OCI-LY1 (cell line): Measurements from ENCODE around the gene ANKRD16.

Experiments used
- EZH2 ChIP-seq: fragments of 200-600 bp; sonication (generic), shearing (Covaris generic); IDR thresholded peaks from 2 replicates; pipeline ENCODE4 v1.8.0; 2017; ENCODE audit warnings: borderline replicate concordance, mixed run types, mild to moderate bottlenecking, antibody characterized with exemption, low read length, moderate library complexity, mixed read lengths
- TF ChIP-seq, protein P1 (sequence below): fragments of 200-600 bp; sonication (generic), shearing (Covaris generic); IDR thresholded peaks from 2 replicates; pipeline ENCODE4 v1.5.1; 2017; ENCODE audit warnings: mild to moderate bottlenecking, antibody characterized with exemption, low read length, moderate library complexity, mixed read lengths

DNA sequence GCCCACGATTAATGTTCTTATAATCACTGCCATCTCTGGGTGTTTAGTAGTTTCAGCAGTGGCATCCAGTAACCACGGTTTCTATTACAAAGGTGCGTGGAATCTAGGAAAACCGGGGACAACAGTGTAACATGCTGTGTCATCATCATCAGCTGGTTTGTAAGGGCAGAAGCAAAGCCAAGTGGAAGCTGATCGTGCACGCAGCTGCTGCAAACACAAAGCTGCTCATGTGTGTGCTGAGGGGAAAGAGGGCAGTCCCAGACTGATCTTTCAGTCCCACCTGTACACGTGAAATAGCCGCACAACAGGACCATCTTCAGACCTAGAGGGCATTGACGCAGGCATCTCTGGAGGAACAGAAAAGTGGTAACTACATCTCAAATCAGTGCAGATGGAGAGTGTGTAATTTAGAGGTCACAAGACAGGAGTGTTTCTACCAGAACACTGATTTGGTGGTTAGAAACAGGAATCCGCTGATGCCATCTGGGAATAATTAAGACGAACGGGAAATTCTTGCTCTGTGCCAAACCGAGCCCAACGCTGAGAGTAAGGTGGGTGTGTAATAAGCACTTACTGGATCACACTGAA, 13.4 kb downstream of the ANKRD16 start:
- TF ChIP-seq, protein P1, sequence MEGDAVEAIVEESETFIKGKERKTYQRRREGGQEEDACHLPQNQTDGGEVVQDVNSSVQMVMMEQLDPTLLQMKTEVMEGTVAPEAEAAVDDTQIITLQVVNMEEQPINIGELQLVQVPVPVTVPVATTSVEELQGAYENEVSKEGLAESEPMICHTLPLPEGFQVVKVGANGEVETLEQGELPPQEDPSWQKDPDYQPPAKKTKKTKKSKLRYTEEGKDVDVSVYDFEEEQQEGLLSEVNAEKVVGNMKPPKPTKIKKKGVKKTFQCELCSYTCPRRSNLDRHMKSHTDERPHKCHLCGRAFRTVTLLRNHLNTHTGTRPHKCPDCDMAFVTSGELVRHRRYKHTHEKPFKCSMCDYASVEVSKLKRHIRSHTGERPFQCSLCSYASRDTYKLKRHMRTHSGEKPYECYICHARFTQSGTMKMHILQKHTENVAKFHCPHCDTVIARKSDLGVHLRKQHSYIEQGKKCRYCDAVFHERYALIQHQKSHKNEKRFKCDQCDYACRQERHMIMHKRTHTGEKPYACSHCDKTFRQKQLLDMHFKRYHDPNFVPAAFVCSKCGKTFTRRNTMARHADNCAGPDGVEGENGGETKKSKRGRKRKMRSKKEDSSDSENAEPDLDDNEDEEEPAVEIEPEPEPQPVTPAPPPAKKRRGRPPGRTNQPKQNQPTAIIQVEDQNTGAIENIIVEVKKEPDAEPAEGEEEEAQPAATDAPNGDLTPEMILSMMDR = no peak
- no peak for TF ChIP-seq EZH2
